Cardiac muscle cell (in vitro differentiated cells and primary cell): ENCODE results near the gene NELFCD. TPM values are rescaled to one million over a fixed set of nuclear protein-coding genes. Genes with fewer than 3 reads are reported as not detected.

Experiments used
- DNase-seq, 2 donors: peaks; one replicate each; pipeline versions ENCODE4 v3.0.0 to v3.0.0-alpha.2; 2010 to 2017; ENCODE audit warnings: low read depth in 1 of 2, low spot score in 1 of 2
- H3K27ac ChIP-seq: fragments of 200-600 bp; sonication (generic); 2 replicates; pipeline ENCODE4 v1.5.1; 2016
- H3K27me3 ChIP-seq: fragments of 200-600 bp; sonication (generic); 2 replicates; pipeline ENCODE4 v1.6.0; 2016; ENCODE audit warnings: control low read depth
- H3K36me3 ChIP-seq: fragments of 200-600 bp; sonication (generic); 2 replicates; pipeline ENCODE4 v1.5.1; 2016; ENCODE audit warnings: control low read depth
- H3K4me1 ChIP-seq: fragments of 200-600 bp; sonication (generic); 2 replicates; pipeline ENCODE4 v1.8.1; 2017; ENCODE audit warnings: low read depth, mild to moderate bottlenecking, mixed run types
- H3K4me3 ChIP-seq: fragments of 200-600 bp; sonication (generic); 2 replicates; pipeline ENCODE4 v1.5.1; 2016; ENCODE audit warnings: mild to moderate bottlenecking
- H3K9me3 ChIP-seq: fragments of 200-600 bp; sonication (generic); 2 replicates; pipeline ENCODE4 v1.5.1; 2017; ENCODE audit warnings: low read depth, mild to moderate bottlenecking, control low read depth
- CTCF ChIP-seq: IDR thresholded peaks from 2 replicates; pipeline ENCODE4 v1.5.1; 2012; ENCODE audit warnings: low read depth, mild to moderate bottlenecking, low read length
- polyA plus RNA-seq: library from polyadenylated mRNA; unstranded; fragments of >200 nt; fragmentation: Nextera tagmentation; extraction: Ambion mirVana; gene quantifications from 2 replicates; pipeline ENCODE4 v1.2.1, GENCODE V29; 2016
- total RNA-seq: library from RNA; depleted of rRNA; stranded (reverse); fragments of >200 nt; gene quantifications from 2 replicates; pipeline ENCODE4 v1.2.3, GENCODE V29; 2016

NELFCD gene
- total and polyA plus RNA-seq, 2 experiments from 2014 or later, result 77.3 to 109 TPM

GRCh38 chr20:59015411-59015810 is 34.4 kb downstream of the NELFCD start:
- Histone ChIP-seq H3K4me3 (no peak overlapping the region), H3K27ac (peak overlapping the region; percentile 54), H3K27me3 (no peaks in the 10 kb centered on the region), H3K4me1 (peaks cover 29% of the 10 kb centered on the region), H3K9me3 (no peaks in the 10 kb centered on the region), H3K36me3 (no peaks in the 10 kb centered on the region)
- TF ChIP-seq CTCF, result no peak
- no peak for DNase-seq

- peak in 1 of 2 donors; percentile 64 for DNase-seq
- no peaks in the 10 kb centered on the region for H3K27me3 ChIP-seq
Measured at GRCh38 chr20:59015812-59016711, 35.0 kb downstream of the NELFCD start.

GRCh38 chr20:59016795-59017492 is 35.9 kb downstream of the NELFCD start:
- H3K27ac ChIP-seq, result no peak overlapping the region
- peaks cover 36% of the 10 kb centered on the region for H3K4me1 ChIP-seq
- peak in 1 of 2 donors; percentile 11 for DNase-seq
- no peaks in the 10 kb centered on the region for H3K27me3 ChIP-seq
- no peak for TF ChIP-seq CTCF
- no peaks in the 10 kb centered on the region for H3K9me3 ChIP-seq
- no peak overlapping the region for H3K4me3 ChIP-seq
- no peaks in the 10 kb centered on the region for H3K36me3 ChIP-seq

More at GRCh38 chr20:59015812-59016711, 35.0 kb downstream of the NELFCD start:
- Histone ChIP-seq H3K4me1 (peaks cover 32% of the 10 kb centered on the region), H3K4me3 (no peak overlapping the region), H3K27ac (no peak overlapping the region), H3K36me3 (no peaks in the 10 kb centered on the region), H3K9me3 (no peaks in the 10 kb centered on the region)
- TF ChIP-seq CTCF, result no peak

GRCh38 chr20:59017493-59018231 is 36.6 kb downstream of the NELFCD start:
- peaks cover 36% of the 10 kb centered on the region for H3K4me1 ChIP-seq
- no peak for TF ChIP-seq CTCF
- DNase-seq, result no peak

GRCh38 chr20:59018817-59019216 is 37.8 kb downstream of the NELFCD start:
- TF ChIP-seq CTCF, result no peak
- Histone ChIP-seq H3K4me3 (no peak overlapping the region), H3K4me1 (peaks cover 36% of the 10 kb centered on the region), H3K27ac (no peak overlapping the region), H3K36me3 (peaks cover 3% of the 10 kb centered on the region), H3K9me3 (no peaks in the 10 kb centered on the region), H3K27me3 (no peaks in the 10 kb centered on the region)
- DNase-seq, result no peak

More at GRCh38 chr20:59017493-59018231, 36.6 kb downstream of the NELFCD start:
- Histone ChIP-seq H3K27me3 (no peaks in the 10 kb centered on the region), H3K36me3 (no peaks in the 10 kb centered on the region), H3K9me3 (no peaks in the 10 kb centered on the region), H3K27ac (no peak overlapping the region), H3K4me3 (no peak overlapping the region)
